C1 segment of cervical spinal cord (tissue), 14 donors: Measurements from ENCODE around the gene LSS.
"Not testable (repeated sequence)": the region's sequence is repeated elsewhere in the genome, so short reads cannot be mapped to it uniquely, and the experiment has no call there.

Experiments used
- DNase-seq, 14 donors: peaks; one replicate each; lab custom pipeline; 2025; lab: John Stamatoyannopoulos, UW

Gene LSS

DNA sequence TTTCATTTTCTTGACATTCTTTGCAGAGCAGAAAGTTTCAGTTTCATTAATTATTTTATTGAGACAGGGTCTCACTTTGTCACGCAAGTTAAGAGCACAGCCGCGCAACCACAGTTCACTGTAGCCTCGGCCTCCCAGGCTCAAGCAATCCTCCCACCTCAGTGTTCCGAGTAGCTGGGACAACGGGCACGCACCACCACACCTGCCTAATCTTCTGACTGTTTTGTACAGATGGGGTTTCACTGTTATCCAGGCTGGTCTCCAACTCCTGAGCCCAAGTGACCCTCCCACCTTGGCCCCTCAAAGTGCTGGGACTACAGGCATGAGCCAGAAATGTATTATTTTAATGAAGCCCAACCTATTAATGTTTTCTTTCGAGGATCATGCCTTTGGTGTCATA, 41.3 kb downstream of the LSS start:
- DNase-seq, result no peak

DNA sequence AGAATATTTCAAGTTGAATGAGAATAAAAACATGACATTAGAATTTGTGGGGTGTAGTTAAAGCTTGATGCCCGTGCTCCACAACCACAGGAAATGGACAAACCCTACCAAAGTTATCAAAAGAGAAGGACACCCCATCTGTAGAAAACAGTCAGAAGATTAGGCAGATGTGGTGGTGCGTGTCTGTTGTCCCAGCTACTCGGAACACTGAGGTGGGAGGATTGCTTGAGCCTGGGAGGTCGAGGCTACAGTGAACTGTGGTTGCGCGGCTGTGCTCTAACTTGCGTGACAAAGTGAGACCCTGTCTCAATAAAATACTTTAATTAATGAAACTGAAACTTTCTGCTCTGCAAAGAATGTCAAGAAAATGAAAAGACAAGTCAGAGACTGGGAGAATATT, 42.9 kb downstream of the LSS start:
- no peak for DNase-seq

DNA sequence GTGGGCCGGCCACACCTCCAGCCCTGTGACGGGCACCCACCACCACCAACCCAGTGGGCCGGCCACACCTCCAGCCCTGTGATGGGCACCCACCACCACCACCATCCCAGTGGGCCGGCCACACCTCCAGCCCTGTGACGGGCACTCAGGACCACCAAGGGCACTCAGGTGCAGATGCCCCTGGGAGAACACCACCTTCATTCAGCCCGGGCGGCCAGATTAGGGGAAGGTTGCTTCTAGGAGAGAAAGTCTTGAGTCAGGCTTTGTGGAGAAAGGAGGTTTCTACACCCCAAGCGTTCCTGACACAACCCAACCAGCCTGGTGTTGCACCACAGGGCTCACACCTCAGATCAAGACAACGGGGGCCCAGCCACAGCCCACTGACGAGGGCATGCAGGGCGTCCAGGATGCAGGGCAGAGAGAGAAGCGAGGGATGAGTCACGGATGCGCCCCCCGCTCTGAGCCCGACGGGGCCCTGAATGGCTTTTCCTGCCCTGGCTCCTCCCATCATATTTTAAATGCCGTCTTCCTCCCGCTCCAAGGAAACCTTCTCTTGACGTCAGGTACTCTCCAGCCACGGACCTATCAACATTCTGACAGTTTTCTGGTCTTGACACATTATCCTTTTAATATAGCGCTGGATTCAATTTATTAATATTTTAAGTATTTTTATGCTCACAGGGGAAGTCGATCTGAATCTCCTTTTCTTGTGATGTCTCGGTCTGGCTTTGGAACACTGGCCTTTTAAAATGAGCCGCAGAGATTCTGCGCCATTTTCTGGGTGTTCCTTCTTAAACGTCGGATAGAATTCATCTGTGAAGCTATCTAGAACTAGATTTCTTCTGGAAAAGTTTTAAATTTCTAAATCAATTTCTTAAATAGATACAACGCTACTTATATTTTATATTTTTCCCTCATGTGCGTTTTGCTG, 43.7 kb downstream of the LSS start:
- DNase-seq, result peak in 13 of 14 donors; percentile 53 to 85 (median 75)

DNA sequence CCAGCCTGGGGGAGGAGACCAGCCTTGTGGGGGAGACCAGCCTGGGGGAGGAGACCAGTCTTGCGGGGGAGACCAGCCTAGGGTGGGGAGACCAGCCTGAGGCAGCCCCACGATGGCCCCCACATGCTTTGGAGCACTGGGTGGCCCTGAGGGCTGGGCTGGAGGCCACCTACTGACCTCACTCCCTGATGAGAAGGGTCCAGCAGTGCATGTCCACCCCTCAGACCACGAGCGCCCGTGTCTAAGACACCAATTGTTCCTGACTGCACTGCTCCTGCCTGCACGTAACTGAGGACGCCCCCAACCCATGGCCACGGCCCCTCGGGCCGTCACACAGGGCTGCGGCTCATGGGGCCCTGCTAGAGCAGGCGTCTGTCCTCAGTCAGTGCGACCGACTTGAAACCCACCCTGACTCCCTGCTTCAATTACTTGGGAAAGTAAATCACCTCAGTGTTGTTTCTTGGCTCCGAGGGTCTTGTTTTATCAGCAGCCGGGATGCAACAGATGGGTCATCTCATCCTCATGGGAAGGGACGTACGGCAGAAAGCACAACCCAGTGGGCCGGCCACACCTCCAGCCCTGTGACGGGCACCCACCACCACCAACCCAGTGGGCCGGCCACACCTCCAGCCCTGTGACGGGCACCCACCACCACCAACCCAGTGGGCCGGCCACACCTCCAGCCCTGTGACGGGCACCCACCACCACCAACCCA, 44.5 kb downstream of the LSS start, which contains the start of gene SPATC1L:
Gene SPATC1L, minus strand, starts transcription at position 550 of the 715 bp plus-strand sequence. CDS start 1,643 bp downstream, outside the sequence.
- peak in 3 of 14 donors; percentile 40 to 65 (median 51) for DNase-seq

DNA sequence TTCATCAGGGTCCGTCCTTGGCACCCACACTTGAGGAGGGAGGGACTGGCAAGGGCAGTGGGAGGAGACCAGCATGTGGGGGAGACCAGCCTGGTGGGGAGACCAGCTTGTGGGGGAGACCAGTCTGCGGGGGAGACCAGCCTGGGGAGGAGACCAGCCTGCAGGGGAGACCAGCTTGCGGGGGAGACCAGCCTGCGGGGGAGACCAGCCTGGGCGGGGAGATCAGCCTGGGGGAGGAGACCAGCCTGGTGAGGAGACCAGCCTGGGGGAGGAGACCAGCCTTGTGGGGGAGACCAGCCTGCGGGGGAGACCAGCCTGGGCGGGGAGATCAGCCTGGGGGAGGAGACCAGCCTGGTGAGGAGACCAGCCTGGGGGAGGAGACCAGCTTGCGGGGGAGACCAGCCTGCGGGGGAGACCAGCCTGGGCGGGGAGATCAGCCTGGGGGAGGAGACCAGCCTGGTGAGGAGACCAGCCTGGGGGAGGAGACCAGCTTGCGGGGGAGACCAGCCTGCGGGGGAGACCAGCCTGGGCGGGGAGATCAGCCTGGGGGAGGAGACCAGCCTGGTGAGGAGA, 45.2 kb downstream of the LSS start:
- not testable (repeated sequence) for DNase-seq

DNA sequence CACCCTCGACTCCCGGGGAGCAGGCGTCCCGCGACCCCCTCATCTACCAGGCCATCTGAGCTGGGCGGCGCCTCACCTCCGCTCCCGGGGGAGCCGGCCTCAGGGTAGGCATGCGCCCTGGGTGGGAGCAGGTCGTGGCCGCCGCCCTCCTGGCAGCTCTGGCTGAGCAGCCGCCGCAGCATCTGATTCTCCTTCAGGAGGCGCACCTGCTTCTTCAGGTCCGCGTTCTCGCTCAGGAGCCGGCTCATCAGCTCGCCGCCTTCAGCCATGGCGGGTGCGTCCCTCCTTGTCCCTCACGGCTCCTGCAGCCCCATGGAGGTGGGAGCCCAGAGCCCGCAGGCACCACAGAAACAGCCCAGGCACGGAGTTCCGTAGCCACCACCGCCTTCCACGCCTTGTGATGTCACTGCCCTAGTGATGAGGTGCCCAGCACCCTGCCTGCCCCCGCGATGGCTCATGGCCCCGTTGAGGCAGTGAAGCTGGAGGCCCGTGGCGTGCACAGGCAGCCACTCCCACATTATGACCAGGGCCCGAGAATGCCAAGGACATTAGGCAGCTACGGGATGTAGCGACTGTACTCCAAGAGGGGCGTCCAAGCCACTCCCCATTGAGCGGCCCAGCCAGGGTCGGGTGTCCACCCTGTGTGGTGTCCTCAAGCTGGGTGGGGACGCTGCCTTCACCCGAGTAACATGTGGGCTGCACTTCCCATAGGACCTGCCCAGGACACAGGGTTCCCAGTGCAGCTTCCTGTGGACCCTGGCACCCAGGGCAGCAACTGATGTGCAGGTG, 45.8 kb downstream of the LSS start:
- DNase-seq, result no peak

DNA sequence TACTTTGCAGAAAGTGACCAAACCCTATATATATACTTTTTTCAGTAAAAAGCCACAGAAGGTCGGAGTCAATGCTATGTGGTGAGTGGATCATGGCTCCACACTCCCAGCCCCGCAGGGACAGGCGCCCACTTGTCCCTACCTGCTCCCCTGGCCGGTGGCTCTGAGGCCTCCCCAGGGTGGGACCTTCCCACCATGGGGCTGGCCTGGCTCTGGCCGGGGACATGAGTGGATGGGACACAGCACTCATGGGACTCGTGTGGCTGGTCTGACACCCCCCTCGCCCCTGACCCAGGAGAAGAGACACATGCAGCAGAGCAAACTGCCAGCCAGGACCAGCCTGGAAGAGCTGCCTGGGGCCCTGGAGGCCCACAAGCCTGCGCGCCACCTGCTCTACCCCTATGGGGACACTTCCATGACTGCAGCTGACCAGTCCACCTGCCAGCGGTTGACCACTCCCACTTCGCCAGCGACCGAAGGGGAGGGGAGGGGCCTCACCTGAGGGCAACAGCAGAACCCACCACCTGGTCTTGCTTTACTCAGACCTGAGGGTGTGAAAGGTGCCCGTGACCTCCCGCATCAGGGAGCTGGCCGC, 46.5 kb downstream of the LSS start:
- DNase-seq, result no peak

DNA sequence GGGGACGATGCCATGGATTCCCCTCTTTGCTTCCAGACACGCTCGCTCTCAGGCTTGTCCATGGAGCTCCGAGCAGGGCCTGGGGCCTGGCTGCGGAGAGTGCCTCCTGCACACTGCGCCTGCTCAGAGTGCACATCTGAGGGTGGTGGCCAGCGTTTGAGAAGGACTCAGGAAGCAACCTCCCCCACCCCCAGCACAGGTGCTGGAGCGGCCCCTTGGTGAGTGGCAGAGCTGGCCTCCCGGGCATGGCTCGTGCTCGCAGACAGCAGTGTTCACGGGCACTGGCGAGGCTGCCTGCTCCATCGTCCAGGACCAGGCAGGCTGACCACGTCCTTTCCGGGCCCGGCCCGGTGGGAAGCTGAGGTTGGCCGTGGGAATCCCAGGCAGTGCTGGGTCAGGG, 47.1 kb downstream of the LSS start:
- DNase-seq, result no peak

DNA sequence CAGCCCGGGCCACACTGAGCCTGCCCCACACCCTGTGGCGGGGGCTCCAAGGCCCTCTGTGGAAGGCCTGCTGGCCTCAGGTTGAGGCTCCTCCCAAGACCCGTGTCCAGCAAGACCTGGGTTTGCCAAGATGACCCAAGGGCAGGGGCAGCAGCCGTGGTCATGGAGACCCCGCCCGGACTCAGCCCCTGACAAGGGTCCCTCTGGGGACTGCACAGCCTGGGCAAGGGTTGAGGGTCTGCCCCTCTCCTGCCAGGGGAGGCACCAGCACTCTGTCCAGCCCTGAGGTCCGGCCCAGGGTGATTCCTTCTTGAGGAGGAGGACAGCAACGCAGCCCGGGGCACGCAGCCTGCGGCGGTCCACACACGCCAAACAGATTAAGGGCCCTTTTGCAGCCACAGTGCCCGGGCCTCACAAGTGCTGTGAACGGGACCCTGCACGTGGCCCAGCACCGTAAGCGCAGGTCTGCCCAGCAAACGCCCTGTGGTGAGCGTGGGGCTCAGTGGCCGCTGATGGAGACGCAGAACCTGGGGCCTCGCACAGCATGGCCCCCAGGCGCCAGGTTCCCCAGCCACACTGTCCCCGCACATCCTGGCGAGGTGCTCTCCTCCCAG, 47.7 kb downstream of the LSS start:
- no peak for DNase-seq

DNA sequence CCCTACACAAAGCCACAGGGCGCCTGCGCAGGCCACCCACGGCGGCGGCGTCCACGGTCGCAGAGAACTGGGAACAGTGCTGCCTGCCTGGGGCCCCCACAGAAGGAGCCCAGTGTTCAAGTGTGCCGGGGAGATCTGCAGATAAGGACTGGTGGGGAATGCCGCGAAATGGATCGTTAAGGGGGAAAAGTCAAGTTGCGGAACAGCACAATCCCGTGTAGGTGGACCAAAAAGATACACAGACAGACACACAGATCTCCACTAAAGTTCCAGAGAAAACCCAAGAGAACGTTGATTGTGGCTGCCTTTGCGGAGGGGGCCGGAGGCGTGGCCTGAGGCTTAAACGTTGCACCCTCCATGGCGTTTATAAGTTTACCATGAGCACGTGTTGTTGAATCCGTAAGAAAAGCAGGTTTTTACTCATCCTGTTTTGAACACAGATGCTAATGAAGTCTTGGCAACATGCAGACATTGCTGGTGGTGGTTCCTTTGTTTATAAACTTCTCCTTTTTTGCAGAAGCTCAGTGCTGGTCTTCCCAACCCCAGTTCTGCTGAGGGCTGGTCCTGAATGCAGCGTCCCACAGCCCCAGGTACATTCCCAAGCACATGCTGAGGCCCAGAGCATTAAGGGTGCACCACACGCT, 48.4 kb downstream of the LSS start:
- DNase-seq, result no peak

DNA sequence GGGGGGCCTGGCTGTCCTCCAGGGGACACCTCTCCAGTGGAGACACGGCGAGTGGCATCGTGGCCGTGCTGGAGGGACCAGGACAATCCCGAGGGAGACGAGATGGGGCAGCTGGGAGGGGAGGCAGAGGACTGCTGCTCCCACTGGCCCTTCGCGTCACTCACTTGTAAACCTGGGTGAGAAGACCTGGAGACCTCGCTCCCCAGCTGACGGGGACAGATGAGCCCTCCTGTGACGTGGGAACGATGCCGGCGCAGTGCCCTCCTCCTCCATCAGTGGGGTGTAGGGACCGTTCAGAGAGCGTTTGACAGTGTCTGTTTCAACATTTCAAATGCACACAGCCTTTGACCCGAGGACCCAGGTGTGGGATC, 48.9 kb downstream of the LSS start:
- no peak for DNase-seq

DNA sequence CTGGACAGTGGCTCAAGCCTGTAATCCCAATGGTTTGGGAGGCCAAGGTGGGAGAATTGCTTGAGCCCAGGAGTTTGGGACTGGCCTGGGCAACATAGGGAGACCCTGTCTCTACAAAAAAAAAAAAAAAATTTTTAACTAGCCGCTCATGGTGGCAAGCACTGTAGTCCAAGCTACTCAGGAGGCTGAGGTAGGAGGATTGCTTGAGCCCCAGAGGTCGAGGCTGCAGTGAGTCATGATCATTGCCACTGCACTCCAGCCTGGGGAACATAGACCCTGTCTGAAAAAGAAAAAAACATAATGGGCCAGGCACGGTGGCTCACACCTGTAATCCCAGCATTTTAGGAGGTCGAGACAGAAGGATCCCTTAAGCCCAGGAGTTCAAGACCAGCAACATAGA, 49.6 kb downstream of the LSS start:
- no peak for DNase-seq

DNA sequence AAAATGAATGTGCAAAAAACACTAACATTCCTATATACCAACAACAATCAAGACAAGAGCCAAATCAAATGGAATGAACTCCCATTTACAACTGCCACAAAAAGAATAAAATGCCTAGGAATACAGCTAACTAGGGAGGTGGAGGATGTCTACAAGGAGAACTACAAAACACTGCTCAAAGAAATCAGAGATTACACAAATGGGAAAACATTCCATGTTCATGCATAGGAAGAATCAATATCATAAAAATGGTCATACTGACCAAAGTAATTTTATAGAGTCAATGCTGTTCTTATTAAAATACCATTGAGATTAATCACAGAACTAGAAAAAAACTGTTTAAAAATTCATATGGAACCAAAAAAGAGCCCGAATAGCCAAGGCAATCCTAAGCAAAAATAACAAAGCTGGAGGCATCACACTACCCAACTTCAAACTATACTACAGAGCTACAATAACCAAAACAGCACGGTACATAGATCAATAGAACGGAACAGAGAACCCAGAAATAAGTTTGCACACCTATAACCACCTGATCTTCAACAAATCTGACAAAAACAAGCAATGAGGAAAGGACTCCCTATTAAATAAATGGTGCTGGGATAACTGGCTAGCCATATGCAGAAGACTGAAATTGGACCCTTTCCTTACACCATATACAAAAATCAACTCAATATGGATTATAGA, 52.0 kb downstream of the LSS start:
- not testable (repeated sequence) for DNase-seq

DNA sequence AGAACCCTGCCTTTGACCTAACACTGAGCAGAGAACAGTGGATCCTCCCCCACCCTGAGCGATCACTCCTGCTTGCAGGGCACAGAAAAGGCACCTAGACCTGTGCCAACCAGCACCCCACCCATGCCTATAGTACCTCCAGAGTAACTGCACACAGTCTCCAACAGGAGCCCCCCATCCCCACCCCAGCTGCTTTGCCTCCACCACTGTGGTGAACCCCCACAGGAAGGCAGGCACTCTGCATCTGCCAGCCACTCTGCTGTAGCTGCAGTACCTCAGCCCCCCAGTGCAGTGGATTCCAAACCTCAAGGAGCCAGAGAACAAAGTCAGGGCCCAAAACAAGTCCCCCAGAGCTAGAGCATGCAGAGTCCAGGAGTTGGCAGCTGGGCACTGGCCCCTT, 55.0 kb downstream of the LSS start:
- DNase-seq, result no peak

DNA sequence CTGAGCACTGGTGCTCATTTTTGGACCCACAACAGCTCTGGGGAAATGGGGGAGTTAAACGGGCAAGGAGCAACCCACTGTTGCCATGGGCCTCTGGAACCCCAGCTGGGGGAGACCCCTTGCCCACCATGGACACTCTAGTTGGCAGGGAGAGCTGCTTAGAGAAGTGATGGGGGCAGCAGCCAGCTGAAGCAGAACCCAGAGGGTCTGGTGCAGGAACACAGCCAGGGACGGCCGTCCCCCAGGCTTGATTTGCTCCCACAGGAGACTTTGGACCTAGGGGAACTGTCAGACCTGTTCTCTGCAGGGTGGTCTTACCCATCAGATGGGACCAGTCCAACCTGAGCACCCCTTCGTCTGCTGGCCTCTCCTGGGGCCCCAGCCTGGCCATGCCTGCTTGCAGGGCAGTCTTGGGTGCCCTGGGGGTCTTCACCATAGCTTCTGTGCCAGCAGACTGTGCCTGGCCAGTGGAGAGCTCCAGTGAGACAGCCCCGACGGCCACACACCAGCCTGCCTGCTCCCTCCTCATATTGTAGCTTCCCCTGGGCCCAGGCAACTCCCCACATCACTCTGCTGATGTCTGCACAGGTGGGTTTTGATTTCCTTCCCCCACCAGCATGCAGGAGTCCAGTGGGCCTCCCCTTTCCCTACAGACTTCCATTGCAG, 55.6 kb downstream of the LSS start:
- no peak for DNase-seq

DNA sequence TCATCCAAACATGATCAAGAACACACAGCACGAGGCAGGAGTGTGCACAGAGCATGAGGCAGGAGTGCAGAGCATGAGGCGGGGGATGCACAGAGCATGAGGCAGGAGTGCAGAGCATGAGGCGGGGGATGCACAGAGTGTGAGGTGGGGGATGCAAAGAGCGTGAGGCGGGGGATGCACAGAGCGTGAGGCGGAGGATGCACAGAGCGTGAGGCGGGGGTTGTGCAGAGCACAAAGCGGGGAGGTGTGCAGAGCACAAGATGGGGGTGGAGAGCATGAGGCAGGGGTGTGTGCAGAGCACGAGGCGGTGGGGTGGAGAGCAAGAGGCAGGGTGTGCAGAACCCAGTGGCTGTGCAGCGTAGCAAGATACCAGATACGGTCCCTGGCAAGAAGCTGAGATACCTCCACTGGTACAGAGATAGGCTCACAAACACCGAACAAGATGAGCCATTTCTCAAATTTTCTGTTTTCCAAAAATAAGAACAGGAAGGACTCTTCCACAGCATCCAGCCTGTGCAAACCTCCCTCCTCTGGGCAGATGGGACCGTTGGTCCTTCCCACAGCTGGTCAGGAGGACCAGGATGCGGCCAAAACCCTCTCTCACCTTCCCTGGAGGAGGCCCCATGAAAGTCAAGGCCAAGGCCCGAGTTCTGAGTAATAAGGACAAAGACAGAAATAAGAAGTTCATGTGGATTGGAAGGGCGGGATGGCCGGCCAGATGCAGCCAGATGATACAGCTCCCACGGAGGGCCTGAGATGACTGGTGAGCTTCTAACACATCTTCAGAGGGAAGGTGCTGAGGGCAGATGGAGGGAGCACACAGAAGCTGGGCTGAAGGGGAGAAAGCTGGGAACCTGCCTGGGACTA, 56.3 kb downstream of the LSS start:
- DNase-seq, result no peak

DNA sequence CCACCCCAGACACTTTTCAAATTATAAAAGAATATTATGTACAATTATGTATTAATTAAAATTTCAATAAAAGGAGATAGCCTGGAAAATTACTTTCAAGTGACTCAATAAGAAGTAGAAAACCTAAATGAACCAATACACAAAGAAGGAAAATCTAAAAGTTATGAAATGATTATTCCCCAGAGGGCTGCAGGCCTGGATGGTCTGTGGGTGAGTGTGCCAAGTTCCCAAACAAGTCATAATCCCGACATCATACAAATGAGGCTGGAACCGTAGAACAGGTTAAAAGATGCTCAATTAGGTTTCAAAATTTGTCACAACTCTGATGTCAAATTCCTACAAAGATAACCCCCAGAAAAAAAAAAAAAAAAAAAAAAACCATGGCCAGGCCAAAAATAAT, 57.0 kb downstream of the LSS start:
- no peak for DNase-seq
